ENCODE data around the gene CPT1C.

Gene CPT1C

GRCh38 chr19:49653466-49653806 is 37.5 kb upstream of the CPT1C start:
- Histone ChIP-seq H3K36me3 (ENCODE audit: control insufficient read depth, low read depth, low read length) (peaks cover 48% of the 10 kb centered on the region), H3K9ac (ENCODE audit: low read length) (no peak overlapping the region), H3K27ac (ENCODE audit: low read length) (no peak overlapping the region)

DNA sequence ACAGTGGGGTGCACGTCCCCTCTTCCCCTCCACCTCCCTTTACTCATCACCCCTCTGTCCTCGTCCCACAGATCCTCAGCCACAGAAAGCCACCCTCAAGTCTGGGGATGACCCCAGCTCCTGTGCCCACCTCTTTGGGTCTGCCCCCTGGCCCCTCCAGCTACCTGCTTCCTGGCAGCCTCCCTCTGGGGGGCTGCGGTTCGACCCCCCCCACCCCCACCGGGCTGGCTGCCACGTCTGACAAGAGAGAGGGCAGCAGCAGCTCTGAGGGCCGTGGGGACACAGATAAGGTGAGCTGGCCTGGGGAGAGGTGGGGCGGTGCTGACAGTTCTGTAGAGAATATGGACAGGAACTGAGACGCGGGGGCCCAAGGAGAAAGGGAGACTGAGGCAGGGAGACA is 36.3 kb upstream of the CPT1C start:
- Histone ChIP-seq H3K27me3 (ENCODE audit: control insufficient read depth, insufficient read depth, low read length) (no peaks in the 10 kb centered on the region), H3K4me1 (ENCODE audit: control insufficient read depth, low read depth, low read length) (no peaks in the 10 kb centered on the region), H3K36me3 (ENCODE audit: control insufficient read depth, low read depth, low read length) (peaks cover 55% of the 10 kb centered on the region), H3K27ac (ENCODE audit: low read length) (no peak overlapping the region), H3K9me3 (ENCODE audit: control insufficient read depth, low read depth, low read length) (no peaks in the 10 kb centered on the region), H3K4me3 (ENCODE audit: low read length) (no peak overlapping the region), H3K9ac (ENCODE audit: low read length) (no peak overlapping the region)

More at GRCh38 chr19:49653466-49653806, 37.5 kb upstream of the CPT1C start:
- Histone ChIP-seq H3K9me3 (ENCODE audit: control insufficient read depth, low read depth, low read length) (no peaks in the 10 kb centered on the region), H3K27me3 (ENCODE audit: control insufficient read depth, insufficient read depth, low read length) (no peaks in the 10 kb centered on the region), H3K4me1 (ENCODE audit: control insufficient read depth, low read depth, low read length) (no peaks in the 10 kb centered on the region), H3K4me3 (ENCODE audit: low read length) (no peak overlapping the region)

GRCh38 chr19:49655570-49656455 is 35.1 kb upstream of the CPT1C start:
- H3K9me3 ChIP-seq (ENCODE audit: control insufficient read depth, low read depth, low read length): no peaks in the 10 kb centered on the region
- no peak overlapping the region for H3K4me3 ChIP-seq (ENCODE audit: low read length)
- H3K9ac ChIP-seq (ENCODE audit: low read length): no peak overlapping the region
- H3K36me3 ChIP-seq (ENCODE audit: control insufficient read depth, low read depth, low read length): peaks cover 47% of the 10 kb centered on the region
- H3K27me3 ChIP-seq (ENCODE audit: control insufficient read depth, insufficient read depth, low read length): no peaks in the 10 kb centered on the region
- no peak overlapping the region for H3K27ac ChIP-seq (ENCODE audit: low read length)
- no peaks in the 10 kb centered on the region for H3K4me1 ChIP-seq (ENCODE audit: control insufficient read depth, low read depth, low read length)

GRCh38 chr19:49656456-49657109 is 34.3 kb upstream of the CPT1C start:
- no peak overlapping the region for H3K27ac ChIP-seq (ENCODE audit: low read length)
- H3K9me3 ChIP-seq (ENCODE audit: control insufficient read depth, low read depth, low read length): no peaks in the 10 kb centered on the region
- H3K27me3 ChIP-seq (ENCODE audit: control insufficient read depth, insufficient read depth, low read length): no peaks in the 10 kb centered on the region
- no peaks in the 10 kb centered on the region for H3K4me1 ChIP-seq (ENCODE audit: control insufficient read depth, low read depth, low read length)
- peaks cover 54% of the 10 kb centered on the region for H3K36me3 ChIP-seq (ENCODE audit: control insufficient read depth, low read depth, low read length)
- H3K9ac ChIP-seq (ENCODE audit: low read length): no peak overlapping the region
- no peak overlapping the region for H3K4me3 ChIP-seq (ENCODE audit: low read length)

- Histone ChIP-seq H3K4me1 (ENCODE audit: control insufficient read depth, low read depth, low read length) (no peaks in the 10 kb centered on the region), H3K9ac (ENCODE audit: low read length) (no peak overlapping the region), H3K9me3 (ENCODE audit: control insufficient read depth, low read depth, low read length) (no peaks in the 10 kb centered on the region), H3K36me3 (ENCODE audit: control insufficient read depth, low read depth, low read length) (peaks cover 61% of the 10 kb centered on the region), H3K27me3 (ENCODE audit: control insufficient read depth, insufficient read depth, low read length) (no peaks in the 10 kb centered on the region), H3K4me3 (ENCODE audit: low read length) (no peak overlapping the region), H3K27ac (ENCODE audit: low read length) (no peak overlapping the region)
These were observed 33.3 kb upstream of the CPT1C start for GRCh38 chr19:49657493-49658138.

DNA sequence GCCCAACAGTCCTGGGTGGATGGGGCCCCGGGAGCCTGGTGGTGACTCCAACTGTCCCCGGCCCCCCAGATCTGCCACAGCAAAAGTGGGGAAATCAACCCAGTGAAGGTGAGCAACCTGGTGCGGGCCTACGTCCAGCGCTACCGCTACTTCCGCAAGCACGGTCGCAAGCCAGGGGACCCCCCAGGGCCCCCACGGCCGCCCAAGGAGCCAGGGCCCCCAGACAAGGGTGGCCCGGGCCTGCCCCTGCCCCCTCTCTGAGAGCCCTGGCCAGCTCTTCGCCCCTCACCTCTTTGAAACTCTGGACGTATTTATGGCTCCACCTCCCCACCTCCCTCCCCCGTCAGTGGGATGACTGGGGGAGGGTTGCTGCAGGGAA is 32.8 kb upstream of the CPT1C start:
- H3K4me1 ChIP-seq (ENCODE audit: control insufficient read depth, low read depth, low read length): no peaks in the 10 kb centered on the region
- H3K27me3 ChIP-seq (ENCODE audit: control insufficient read depth, insufficient read depth, low read length): no peaks in the 10 kb centered on the region
- H3K9ac ChIP-seq (ENCODE audit: low read length): no peak overlapping the region
- H3K9me3 ChIP-seq (ENCODE audit: control insufficient read depth, low read depth, low read length): no peaks in the 10 kb centered on the region
- H3K4me3 ChIP-seq (ENCODE audit: low read length): no peak overlapping the region
- peaks cover 59% of the 10 kb centered on the region for H3K36me3 ChIP-seq (ENCODE audit: control insufficient read depth, low read depth, low read length)
- no peak overlapping the region for H3K27ac ChIP-seq (ENCODE audit: low read length)

- H3K36me3 ChIP-seq (ENCODE audit: control insufficient read depth, low read depth, low read length): peaks cover 53% of the 10 kb centered on the region
- H3K4me1 ChIP-seq (ENCODE audit: control insufficient read depth, low read depth, low read length): no peaks in the 10 kb centered on the region
- H3K27ac ChIP-seq (ENCODE audit: low read length): no peak overlapping the region
- no peaks in the 10 kb centered on the region for H3K27me3 ChIP-seq (ENCODE audit: control insufficient read depth, insufficient read depth, low read length)
- H3K9me3 ChIP-seq (ENCODE audit: control insufficient read depth, low read depth, low read length): no peaks in the 10 kb centered on the region
- H3K9ac ChIP-seq (ENCODE audit: low read length): no peak overlapping the region
- H3K4me3 ChIP-seq (ENCODE audit: low read length): no peak overlapping the region
These were observed 32.1 kb upstream of the CPT1C start for GRCh38 chr19:49658566-49659442.

- Histone ChIP-seq H3K27ac (ENCODE audit: low read length) (no peak overlapping the region), H3K27me3 (ENCODE audit: control insufficient read depth, insufficient read depth, low read length) (no peaks in the 10 kb centered on the region), H3K36me3 (ENCODE audit: control insufficient read depth, low read depth, low read length) (peaks cover 39% of the 10 kb centered on the region), H3K4me1 (ENCODE audit: control insufficient read depth, low read depth, low read length) (no peaks in the 10 kb centered on the region), H3K9ac (ENCODE audit: low read length) (no peak overlapping the region), H3K4me3 (ENCODE audit: low read length) (no peak overlapping the region), H3K9me3 (ENCODE audit: control insufficient read depth, low read depth, low read length) (no peaks in the 10 kb centered on the region)
These were observed 30.5 kb upstream of the CPT1C start for GRCh38 chr19:49660338-49660961.

DNA sequence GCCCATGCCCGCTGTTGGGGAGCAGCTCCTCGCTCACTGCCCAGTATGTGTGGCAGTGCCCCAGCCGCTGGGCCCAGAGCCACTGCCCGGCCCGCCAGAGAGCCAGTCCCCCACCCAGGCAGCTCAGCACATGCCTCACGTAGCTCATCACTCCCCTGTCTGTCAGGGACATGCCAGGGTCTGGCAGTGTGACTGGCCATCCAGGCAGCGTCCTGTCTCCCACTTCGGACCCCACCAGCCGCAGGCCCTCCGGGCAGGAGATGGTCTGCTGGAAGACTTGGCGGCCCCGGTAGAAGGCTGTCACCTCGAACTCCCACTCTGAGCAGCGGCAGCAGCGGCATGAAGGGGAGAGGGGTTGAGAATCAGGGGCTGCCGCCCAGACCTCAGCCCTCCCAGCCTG is 28.9 kb upstream of the CPT1C start:
- Histone ChIP-seq H3K36me3 (ENCODE audit: control insufficient read depth, low read depth, low read length) (peaks cover 39% of the 10 kb centered on the region), H3K4me3 (ENCODE audit: low read length) (no peak overlapping the region), H3K27me3 (ENCODE audit: control insufficient read depth, insufficient read depth, low read length) (no peaks in the 10 kb centered on the region), H3K4me1 (ENCODE audit: control insufficient read depth, low read depth, low read length) (peaks cover 5% of the 10 kb centered on the region), H3K9ac (ENCODE audit: low read length) (no peak overlapping the region), H3K9me3 (ENCODE audit: control insufficient read depth, low read depth, low read length) (no peaks in the 10 kb centered on the region), H3K27ac (ENCODE audit: low read length) (no peak overlapping the region)

DNA sequence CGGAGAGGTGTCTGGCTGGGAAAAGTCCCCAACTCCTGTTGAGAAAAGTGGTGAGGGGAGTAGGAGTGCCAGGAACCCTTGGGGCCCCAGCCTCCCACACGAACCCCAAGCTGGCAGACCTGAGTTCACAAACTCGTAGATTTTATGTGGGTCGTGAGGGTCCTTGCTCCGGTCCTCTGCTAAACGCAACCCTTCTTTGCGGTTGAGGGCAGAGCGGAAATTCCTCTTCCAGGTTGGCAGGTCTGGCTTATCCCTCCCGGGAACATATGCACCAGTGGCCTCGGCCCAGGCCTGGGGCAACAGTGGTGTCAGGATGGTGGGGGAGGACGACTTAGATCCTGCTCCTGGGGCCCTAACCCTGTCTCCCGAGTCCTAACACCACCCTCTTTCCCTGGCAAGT is 27.7 kb upstream of the CPT1C start:
- Histone ChIP-seq H3K27ac (ENCODE audit: low read length) (no peak overlapping the region), H3K4me3 (ENCODE audit: low read length) (no peak overlapping the region), H3K27me3 (ENCODE audit: control insufficient read depth, insufficient read depth, low read length) (no peaks in the 10 kb centered on the region), H3K4me1 (ENCODE audit: control insufficient read depth, low read depth, low read length) (peaks cover 5% of the 10 kb centered on the region), H3K36me3 (ENCODE audit: control insufficient read depth, low read depth, low read length) (peaks cover 32% of the 10 kb centered on the region), H3K9me3 (ENCODE audit: control insufficient read depth, low read depth, low read length) (no peaks in the 10 kb centered on the region), H3K9ac (ENCODE audit: low read length) (no peak overlapping the region)

Data from iPS-18a (cell line).